MM.1S (cell line): ENCODE results near the gene TMED7.

Source experiments
- EZH2 ChIP-seq: fragments of 300-600 bp; sonication (generic); optimal IDR thresholded peaks from 2 replicates; pipeline ENCODE3; 2017; ENCODE audit warnings: low read depth, mild to moderate bottlenecking, antibody characterized with exemption, low read length, mixed read lengths
- TF ChIP-seq, protein P1 (sequence below): fragments of 300-600 bp; sonication (generic); IDR thresholded peaks from 2 replicates; pipeline ENCODE4 v1.5.1; 2016; ENCODE audit warnings: antibody characterized with exemption, low read length, mixed read lengths

- TF ChIP-seq, protein P1, sequence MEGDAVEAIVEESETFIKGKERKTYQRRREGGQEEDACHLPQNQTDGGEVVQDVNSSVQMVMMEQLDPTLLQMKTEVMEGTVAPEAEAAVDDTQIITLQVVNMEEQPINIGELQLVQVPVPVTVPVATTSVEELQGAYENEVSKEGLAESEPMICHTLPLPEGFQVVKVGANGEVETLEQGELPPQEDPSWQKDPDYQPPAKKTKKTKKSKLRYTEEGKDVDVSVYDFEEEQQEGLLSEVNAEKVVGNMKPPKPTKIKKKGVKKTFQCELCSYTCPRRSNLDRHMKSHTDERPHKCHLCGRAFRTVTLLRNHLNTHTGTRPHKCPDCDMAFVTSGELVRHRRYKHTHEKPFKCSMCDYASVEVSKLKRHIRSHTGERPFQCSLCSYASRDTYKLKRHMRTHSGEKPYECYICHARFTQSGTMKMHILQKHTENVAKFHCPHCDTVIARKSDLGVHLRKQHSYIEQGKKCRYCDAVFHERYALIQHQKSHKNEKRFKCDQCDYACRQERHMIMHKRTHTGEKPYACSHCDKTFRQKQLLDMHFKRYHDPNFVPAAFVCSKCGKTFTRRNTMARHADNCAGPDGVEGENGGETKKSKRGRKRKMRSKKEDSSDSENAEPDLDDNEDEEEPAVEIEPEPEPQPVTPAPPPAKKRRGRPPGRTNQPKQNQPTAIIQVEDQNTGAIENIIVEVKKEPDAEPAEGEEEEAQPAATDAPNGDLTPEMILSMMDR: no peak
- no peak for TF ChIP-seq EZH2
These were observed at the start of gene TMED7 for GRCh38 chr5:115625579-115626444.
